ENCODE measurements around the gene NRG2.

The NRG2 gene

GRCh38 chr5:140007311-140007710 lies 35.8 kb downstream of the NRG2 start:
- DNase-seq, result no peak

GRCh38 chr5:140005145-140005591 lies 37.9 kb downstream of the NRG2 start:
- no peak for DNase-seq

GRCh38 chr5:140004174-140004573 lies 38.9 kb downstream of the NRG2 start:
- no peak for DNase-seq

GRCh38 chr5:140003519-140003918 lies 39.6 kb downstream of the NRG2 start:
- no peak for DNase-seq

- no peak for DNase-seq
These were observed 42.8 kb downstream of the NRG2 start for GRCh38 chr5:140000332-140000731.

GRCh38 chr5:139998837-139999236 lies 44.3 kb downstream of the NRG2 start:
- no peak for DNase-seq

- no peak for DNase-seq
These were observed 45.8 kb downstream of the NRG2 start for GRCh38 chr5:139997276-139997675.

GRCh38 chr5:139995929-139996328 lies 47.2 kb downstream of the NRG2 start:
- DNase-seq, result no peak

GRCh38 chr5:139994234-139994633 lies 48.9 kb downstream of the NRG2 start:
- no peak for DNase-seq

GRCh38 chr5:139985733-139986132 lies 57.4 kb downstream of the NRG2 start:
- DNase-seq, result peak; percentile 11 to 31

GRCh38 chr5:139985290-139985689 lies 57.8 kb downstream of the NRG2 start:
- DNase-seq, result no peak

GRCh38 chr5:139984816-139985215 lies 58.3 kb downstream of the NRG2 start:
- DNase-seq, result no peak

- DNase-seq, result no peak
These were observed 60.2 kb downstream of the NRG2 start for GRCh38 chr5:139982975-139983240.

- no peak for DNase-seq
These were observed 60.7 kb downstream of the NRG2 start for GRCh38 chr5:139982157-139982974.

GRCh38 chr5:139980765-139981164 lies 62.3 kb downstream of the NRG2 start:
- no peak for DNase-seq

GRCh38 chr5:139979943-139980342 lies 63.2 kb downstream of the NRG2 start:
- DNase-seq, result no peak

GRCh38 chr5:139979518-139979917 lies 63.6 kb downstream of the NRG2 start:
- DNase-seq, result no peak

GRCh38 chr5:139976703-139977102 lies 66.4 kb downstream of the NRG2 start:
- DNase-seq, result no peak

- DNase-seq, result no peak
These were observed 67.2 kb downstream of the NRG2 start for GRCh38 chr5:139975942-139976341.

GRCh38 chr5:139975306-139975705 lies 67.8 kb downstream of the NRG2 start:
- DNase-seq, result no peak

- DNase-seq, result no peak
These were observed 68.4 kb downstream of the NRG2 start for GRCh38 chr5:139974661-139975060.

GRCh38 chr5:139971202-139971725 lies 71.8 kb downstream of the NRG2 start:
- DNase-seq, result no peak

GRCh38 chr5:139969318-139969717 lies 73.8 kb downstream of the NRG2 start:
- no peak for DNase-seq

- DNase-seq, result peak; percentile 26 to 82
These were observed 74.4 kb downstream of the NRG2 start for GRCh38 chr5:139968547-139969261.

All from inflammatory macrophage treated with lipopolysaccharide for 1 hour (primary cell).